HepG2 (cell line): Measurements from ENCODE around the gene OPA3. TPM values are rescaled to one million over a fixed set of nuclear protein-coding genes. Genes with fewer than 3 reads are reported as not detected.
A peak's percentile ranks its signal among the peaks of the same experiment; 100 is the strongest.

Source experiments
- ATF1 ChIP-seq: IDR thresholded peaks from 2 replicates; pipeline ENCODE4 v1.6.1; 2016; ENCODE audit warnings: mild to moderate bottlenecking, control low read depth
- CCDC6 ChIP-seq: sonication (generic); formaldehyde crosslinking; IDR thresholded peaks from 2 replicates; pipeline ENCODE4 v1.8.1; 2022; ENCODE audit warnings: mild to moderate bottlenecking, missing genetic modification reagents, moderate library complexity
- CREB1 ChIP-seq, 2 experiments: fragments of 450-650 bp in 1 of 2; IDR thresholded peaks; 2 replicates each; pipeline ENCODE4 v1.6.1; 2016 to 2017; ENCODE audit warnings: control low read depth in 1 of 2, mild to moderate bottlenecking in 1 of 2, missing compliant biosample characterization in 1 of 2, missing genetic modification characterization in 1 of 2
- EED ChIP-seq: sonication (generic); formaldehyde crosslinking; IDR thresholded peaks from 2 replicates; pipeline ENCODE4 v1.5.0; 2020; ENCODE audit warnings: mild to moderate bottlenecking, missing genetic modification reagents
- FOXO1 ChIP-seq: sonication (generic); formaldehyde crosslinking; IDR thresholded peaks from 2 replicates; pipeline ENCODE4 v1.4.0; 2020; ENCODE audit warnings: missing genetic modification reagents
- GATAD2A ChIP-seq: IDR thresholded peaks from 2 replicates; pipeline ENCODE4 v1.6.1; 2016
- GPN1 ChIP-seq: sonication (generic); formaldehyde crosslinking; IDR thresholded peaks from 2 replicates; pipeline ENCODE4 v1.5.1; 2020; ENCODE audit warnings: missing genetic modification reagents, borderline replicate concordance
- HDAC6 ChIP-seq: fragments of 200-600 bp; sonication (generic); IDR thresholded peaks from 2 replicates; pipeline ENCODE4 v1.7.0; 2017; ENCODE audit warnings: mild to moderate bottlenecking, antibody characterized with exemption, low read length, low read depth
- HMG20B ChIP-seq: conservative IDR thresholded peaks from 2 replicates; pipeline ENCODE4 v1.6.1; 2016; ENCODE audit warnings: missing genetic modification reagents, missing compliant biosample characterization
- HNF4G ChIP-seq, 2 experiments: sonication (generic) in 1 of 2; formaldehyde crosslinking in 1 of 2; IDR thresholded peaks; 2 replicates each; pipeline versions ENCODE4 v1.4.0 to v1.6.1; 2011 to 2020; ENCODE audit warnings: borderline replicate concordance in 2 of 2, low read depth in 2 of 2, mild to moderate bottlenecking in 2 of 2, low read length in 1 of 2, missing genetic modification reagents in 1 of 2, moderate library complexity in 1 of 2
- HOXA5 ChIP-seq: sonication (generic); formaldehyde crosslinking; IDR thresholded peaks from 2 replicates; pipeline ENCODE4 v1.4.0; 2020; ENCODE audit warnings: missing genetic modification reagents
- JUN ChIP-seq: sonication (generic); formaldehyde crosslinking; IDR thresholded peaks from 2 replicates; pipeline ENCODE4 v1.4.0; 2020; ENCODE audit warnings: mild to moderate bottlenecking, missing genetic modification reagents
- MYC ChIP-seq: sonication (generic); formaldehyde crosslinking; IDR thresholded peaks from 2 replicates; pipeline ENCODE4 v1.9.0; 2021; ENCODE audit warnings: missing genetic modification reagents, borderline replicate concordance
- STAT5B ChIP-seq: sonication (generic); formaldehyde crosslinking; IDR thresholded peaks from 2 replicates; pipeline ENCODE4 v1.4.0; 2020; ENCODE audit warnings: missing genetic modification reagents
- TCF12 ChIP-seq, 2 experiments: fragments of 450-650 bp in 1 of 2; sonication (generic) in 1 of 2; formaldehyde crosslinking in 1 of 2; IDR thresholded peaks; 2 replicates each; pipeline versions ENCODE4 v1.6.1 to v1.8.0; 2017 to 2022; ENCODE audit warnings: antibody characterized with exemption in 1 of 2, mild to moderate bottlenecking in 1 of 2, missing genetic modification reagents in 1 of 2, moderate library complexity in 1 of 2
- TGIF2 ChIP-seq: IDR thresholded peaks from 2 replicates; pipeline ENCODE4 v1.6.1; 2016; ENCODE audit warnings: control low read depth, missing compliant biosample characterization
- ZNF251 ChIP-seq: sonication (generic); formaldehyde crosslinking; IDR thresholded peaks from 2 replicates; pipeline ENCODE4 v1.9.0; 2021; ENCODE audit warnings: mild to moderate bottlenecking, missing genetic modification reagents
- ZNF282 ChIP-seq: fragments of 450-650 bp; IDR thresholded peaks from 2 replicates; pipeline ENCODE4 v1.6.1; 2018; ENCODE audit not compliant: partially characterized antibody
- ZNF430 ChIP-seq: sonication (generic); formaldehyde crosslinking; IDR thresholded peaks from 2 replicates; pipeline ENCODE4 v1.9.0; 2021; ENCODE audit warnings: mild to moderate bottlenecking, missing genetic modification reagents
- ZNF563 ChIP-seq: sonication (generic); formaldehyde crosslinking; IDR thresholded peaks from 2 replicates; pipeline ENCODE4 v1.8.0; 2022; ENCODE audit warnings: mild to moderate bottlenecking, moderate library complexity, missing genetic modification reagents
- ZNF772 ChIP-seq: sonication (generic); formaldehyde crosslinking; IDR thresholded peaks from 2 replicates; pipeline ENCODE4 v1.5.0; 2020; ENCODE audit warnings: mild to moderate bottlenecking, missing genetic modification reagents
- ZNF883 ChIP-seq: sonication (generic); formaldehyde crosslinking; IDR thresholded peaks from 2 replicates; pipeline ENCODE4 v1.5.1; 2020; ENCODE audit warnings: mild to moderate bottlenecking, missing genetic modification reagents; ENCODE audit errors: not compliant biosample characterization
- ZZZ3 ChIP-seq: sonication (generic); formaldehyde crosslinking; IDR thresholded peaks from 2 replicates; pipeline ENCODE4 v1.4.0; 2020; ENCODE audit warnings: missing genetic modification reagents, mild to moderate bottlenecking, borderline replicate concordance
- polyA plus RNA-seq, 8 experiments: library from polyadenylated mRNA; depleted of rRNA in 3 of 8; stranded (reverse) in 7 of 8; unstranded in 1 of 8; fragments of >200 nt; fragmentation: Illumina TruSeq in 4 of 8; extraction: Trizol in 4 of 8; gene quantifications; 2 replicates each; pipeline versions ENCODE4 v1.2.1 to v1.2.3, GENCODE V29; 2011 to 2016; ENCODE audit warnings: low read depth in 4 of 8, missing spikeins in 1 of 8, mixed read lengths in 1 of 8; ENCODE audit not compliant: insufficient read depth in 1 of 8
- total RNA-seq, 5 experiments: library from RNA; depleted of rRNA; stranded (reverse); fragments of >200 nt; fragmentation: Illumina TruSeq; extraction: Trizol; gene quantifications; 2 replicates each; pipeline ENCODE4 v1.2.3, GENCODE V29; 2016; ENCODE audit warnings: low read depth in 1 of 5
- TF ChIP-seq, protein P1 (sequence below): IDR thresholded peaks from 2 replicates; pipeline ENCODE4 v1.6.1; 2012; ENCODE audit warnings: inconsistent platforms
- TF ChIP-seq, protein P2 (sequence below): sonication (generic); formaldehyde crosslinking; IDR thresholded peaks from 2 replicates; pipeline ENCODE4 v1.5.0; 2020; ENCODE audit warnings: missing genetic modification reagents
- TF ChIP-seq, protein P3 (sequence below), 2 experiments: sonication (generic) in 1 of 2; formaldehyde crosslinking in 1 of 2; IDR thresholded peaks; 2 replicates each; pipeline versions ENCODE4 v1.4.0 to v1.6.1; 2016 to 2020; ENCODE audit warnings: borderline replicate concordance in 1 of 2, low read depth in 1 of 2, mild to moderate bottlenecking in 1 of 2, missing genetic modification reagents in 1 of 2

The OPA3 gene
- total and polyA plus RNA-seq, 2 of the 13 experiments (the other 11 are each of a cell fraction or from before 2014, with no cell fraction given) = 8.3 to 17.7 TPM

DNA sequence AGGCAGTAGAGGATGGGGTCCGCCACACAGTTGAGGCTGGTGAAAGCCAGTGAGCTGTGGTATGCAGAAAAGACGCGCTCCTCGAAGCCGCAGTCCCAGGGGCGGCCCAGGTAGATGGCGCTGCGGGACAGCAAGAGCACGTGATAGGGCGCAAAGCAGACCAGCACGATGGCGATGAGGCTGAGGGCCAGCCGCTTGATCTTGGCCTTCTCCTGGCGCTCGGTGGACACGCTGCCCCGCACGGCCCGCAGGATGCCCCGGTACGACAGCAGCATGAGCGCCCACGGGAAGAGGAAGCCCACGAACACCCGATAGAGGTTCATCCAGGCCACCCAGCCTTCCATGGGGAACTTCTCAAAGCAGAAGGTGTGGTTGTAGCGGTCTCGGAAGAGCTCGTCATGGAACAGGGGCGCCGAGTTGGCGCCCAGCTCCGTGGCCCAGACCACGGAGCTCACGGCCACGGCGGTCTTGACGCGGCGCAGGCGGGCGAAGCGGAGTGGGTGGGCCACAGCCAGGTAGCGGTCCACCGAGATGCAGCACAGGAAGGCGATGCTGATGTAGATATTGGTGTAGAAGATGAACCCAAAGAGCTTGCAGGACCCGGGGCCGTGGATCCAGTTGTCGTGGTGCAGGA, 6.5 kb upstream of the OPA3 start (continued):
- TF ChIP-seq, protein P1, sequence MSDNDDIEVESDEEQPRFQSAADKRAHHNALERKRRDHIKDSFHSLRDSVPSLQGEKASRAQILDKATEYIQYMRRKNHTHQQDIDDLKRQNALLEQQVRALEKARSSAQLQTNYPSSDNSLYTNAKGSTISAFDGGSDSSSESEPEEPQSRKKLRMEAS = peak; percentile 99
- TF ChIP-seq ZZZ3 (CRISPR knock-in tag) (no peak), ATF1 (CRISPR knock-in tag) (no peak), HMG20B (0 out of 2 replicates have a peak, but pooled peaks have one; percentile 61), JUN (CRISPR knock-in tag) (no peak), HOXA5 (CRISPR knock-in tag) (no peak), HNF4G (IDR thresholded peaks at IDR 0.05; ENCODE audit: borderline replicate concordance, low read depth, low read length) (no peak), HNF4G (CRISPR knock-in tag; IDR thresholded peaks at IDR 0.05; ENCODE audit: borderline replicate concordance, low read depth) (no peak), ZNF772 (peak; percentile 86), GPN1 (no peak), STAT5B (0 out of 2 replicates have a peak, but pooled peaks have one; percentile 35), GATAD2A (CRISPR knock-in tag) (peak; percentile 73), FOXO1 (peak; percentile 83), ZNF430 (CRISPR knock-in tag) (no peak), CCDC6 (CRISPR knock-in tag) (no peak; the same call in 1 of the 2 replicates), ZNF563 (CRISPR knock-in tag) (peak; percentile 75; the same call in 1 of the 2 replicates), TGIF2 (0 out of 2 replicates have a peak, but pooled peaks have one; percentile 64), HDAC6 (no peak), ZNF251 (CRISPR knock-in tag) (no peak), CREB1 (IDR thresholded peaks at IDR 0.05) (no peak), CREB1 (CRISPR knock-in tag; IDR thresholded peaks at IDR 0.05) (no peak), MYC (peak; percentile 86; the same call in 1 of the 2 replicates), ZNF282 (no peak), ZNF883 (peak; percentile 67), EED (CRISPR knock-in tag) (peak; percentile 84; the same call in 1 of the 2 replicates), TCF12 (IDR thresholded peaks at IDR 0.05) (no peak), TCF12 (CRISPR knock-in tag; IDR thresholded peaks at IDR 0.05) (no peak)
- TF ChIP-seq, protein P2, sequence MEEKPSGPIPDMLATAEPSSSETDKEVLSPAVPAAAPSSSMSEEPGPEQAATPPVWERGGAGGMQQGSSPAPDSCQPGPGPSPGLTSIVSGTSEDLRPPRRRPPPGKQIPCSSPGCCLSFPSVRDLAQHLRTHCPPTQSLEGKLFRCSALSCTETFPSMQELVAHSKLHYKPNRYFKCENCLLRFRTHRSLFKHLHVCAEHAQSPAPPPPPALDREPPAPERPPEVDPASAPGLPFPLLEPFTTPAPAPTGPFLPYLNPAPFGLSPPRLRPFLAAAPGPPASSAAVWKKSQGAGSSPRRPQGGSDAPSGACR (CRISPR knock-in tag) = 0 out of 2 replicates have a peak, but pooled peaks have one; percentile 66
- TF ChIP-seq, protein P3, sequence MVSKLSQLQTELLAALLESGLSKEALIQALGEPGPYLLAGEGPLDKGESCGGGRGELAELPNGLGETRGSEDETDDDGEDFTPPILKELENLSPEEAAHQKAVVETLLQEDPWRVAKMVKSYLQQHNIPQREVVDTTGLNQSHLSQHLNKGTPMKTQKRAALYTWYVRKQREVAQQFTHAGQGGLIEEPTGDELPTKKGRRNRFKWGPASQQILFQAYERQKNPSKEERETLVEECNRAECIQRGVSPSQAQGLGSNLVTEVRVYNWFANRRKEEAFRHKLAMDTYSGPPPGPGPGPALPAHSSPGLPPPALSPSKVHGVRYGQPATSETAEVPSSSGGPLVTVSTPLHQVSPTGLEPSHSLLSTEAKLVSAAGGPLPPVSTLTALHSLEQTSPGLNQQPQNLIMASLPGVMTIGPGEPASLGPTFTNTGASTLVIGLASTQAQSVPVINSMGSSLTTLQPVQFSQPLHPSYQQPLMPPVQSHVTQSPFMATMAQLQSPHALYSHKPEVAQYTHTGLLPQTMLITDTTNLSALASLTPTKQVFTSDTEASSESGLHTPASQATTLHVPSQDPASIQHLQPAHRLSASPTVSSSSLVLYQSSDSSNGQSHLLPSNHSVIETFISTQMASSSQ (IDR thresholded peaks at IDR 0.05; ENCODE audit: low read depth) = no peak
- TF ChIP-seq, protein P3 (CRISPR knock-in tag; IDR thresholded peaks at IDR 0.05; ENCODE audit: borderline replicate concordance) = 0 out of 2 replicates have a peak, but pooled peaks have one; percentile 56
